Mesenchymal stem cell (in vitro differentiated cells and primary cell): ENCODE data around the gene INPP5D.
"Not testable (repeated sequence)": the region's sequence is repeated elsewhere in the genome, so short reads cannot be mapped to it uniquely, and the experiment has no call there.

Source experiments
- DNase-seq: peaks from one replicate; pipeline ENCODE4 v3.0.0-alpha.2; 2013
- H2AFZ ChIP-seq: one replicate; pipeline ENCODE4 v1.6.1; 2013; ENCODE audit warnings: low read depth, mild to moderate bottlenecking, control low read depth, inconsistent platforms, low read length, moderate library complexity
- H2AK5ac ChIP-seq: 2 replicates; pipeline ENCODE4 v1.6.1; 2013; ENCODE audit warnings: low read length, moderate library complexity, mild to moderate bottlenecking, inconsistent platforms; ENCODE audit not compliant: severe bottlenecking
- H2BK120ac ChIP-seq: one replicate; pipeline ENCODE4 v1.6.1; 2013; ENCODE audit warnings: low read depth, mild to moderate bottlenecking, inconsistent platforms, low read length, moderate library complexity
- H2BK12ac ChIP-seq, 2 experiments: one replicate each; pipeline ENCODE4 v1.6.1; 2013; ENCODE audit warnings: inconsistent platforms in 2 of 2, low read length in 2 of 2, mild to moderate bottlenecking in 2 of 2, moderate library complexity in 2 of 2, control low read depth in 1 of 2
- H2BK15ac ChIP-seq: one replicate; pipeline ENCODE4 v1.6.1; 2013; ENCODE audit warnings: mild to moderate bottlenecking, low read depth, inconsistent platforms; ENCODE audit not compliant: poor library complexity, severe bottlenecking
- H2BK5ac ChIP-seq: 2 replicates; pipeline ENCODE4 v1.6.1; 2013; ENCODE audit warnings: low read depth, mild to moderate bottlenecking, low read length, control low read depth, inconsistent platforms; ENCODE audit not compliant: poor library complexity, severe bottlenecking
- H3K14ac ChIP-seq, 2 experiments: one replicate each; pipeline ENCODE4 v1.6.1; 2013; ENCODE audit warnings: inconsistent platforms in 2 of 2, low read length in 2 of 2, control low read depth in 1 of 2, mild to moderate bottlenecking in 1 of 2, moderate library complexity in 1 of 2
- H3K18ac ChIP-seq, 2 experiments: one replicate each; pipeline ENCODE4 v1.6.1; 2013; ENCODE audit warnings: inconsistent platforms in 2 of 2, low read length in 2 of 2, control low read depth in 1 of 2, low read depth in 1 of 2, mild to moderate bottlenecking in 1 of 2
- H3K23ac ChIP-seq, 2 experiments: one replicate each; pipeline ENCODE4 v1.6.1; 2013; ENCODE audit warnings: inconsistent platforms in 2 of 2, low read length in 2 of 2, mild to moderate bottlenecking in 2 of 2, moderate library complexity in 2 of 2, control low read depth in 1 of 2
- H3K27ac ChIP-seq: 2 replicates; pipeline ENCODE4 v1.5.1; 2013; ENCODE audit warnings: mild to moderate bottlenecking, moderate library complexity, low read length, control low read depth, inconsistent platforms; ENCODE audit not compliant: poor library complexity, severe bottlenecking
- H3K27me3 ChIP-seq, 2 experiments: 2 replicates each; pipeline versions ENCODE4 v1.6.1 to v1.7.0; 2013; ENCODE audit warnings: low read length in 2 of 2, mild to moderate bottlenecking in 2 of 2, moderate library complexity in 2 of 2, control low read depth in 1 of 2, inconsistent platforms in 1 of 2; ENCODE audit not compliant: control insufficient read depth in 1 of 2, insufficient read depth in 1 of 2
- H3K36me3 ChIP-seq, 2 experiments: 2 replicates each; pipeline versions ENCODE4 v1.6.1 to v1.7.0; 2013; ENCODE audit warnings: low read length in 2 of 2, control low read depth in 1 of 2, inconsistent platforms in 1 of 2, low read depth in 1 of 2, mild to moderate bottlenecking in 1 of 2; ENCODE audit not compliant: insufficient read depth in 2 of 2, control insufficient read depth in 1 of 2
- H3K4ac ChIP-seq, 2 experiments: one replicate each; pipeline ENCODE4 v1.6.1; 2013; ENCODE audit warnings: inconsistent platforms in 2 of 2, low read length in 2 of 2, mild to moderate bottlenecking in 2 of 2, moderate library complexity in 2 of 2, control low read depth in 1 of 2, low read depth in 1 of 2
- H3K4me1 ChIP-seq: 2 replicates; pipeline ENCODE4 v1.6.1; 2013; ENCODE audit warnings: low read depth, low read length, control low read depth; ENCODE audit not compliant: control insufficient read depth, insufficient read depth
- H3K4me2 ChIP-seq: 2 replicates; pipeline ENCODE4 v1.6.1; 2013; ENCODE audit warnings: low read length, mild to moderate bottlenecking, inconsistent platforms; ENCODE audit not compliant: poor library complexity, severe bottlenecking
- H3K4me3 ChIP-seq, 2 experiments: 2 replicates each; pipeline versions ENCODE4 v1.5.1 to v1.7.0; 2013; ENCODE audit warnings: low read length in 2 of 2, mild to moderate bottlenecking in 2 of 2, control low read depth in 1 of 2, low read depth in 1 of 2; ENCODE audit not compliant: insufficient read depth in 1 of 2
- H3K79me1 ChIP-seq: replicated peaks from 2 replicates; pipeline ENCODE4 v1.6.1; 2013; ENCODE audit warnings: mild to moderate bottlenecking, control low read depth, low read length, inconsistent platforms; ENCODE audit not compliant: poor library complexity, severe bottlenecking
- H3K9ac ChIP-seq: 2 replicates; pipeline ENCODE4 v1.7.0; 2013; ENCODE audit warnings: mild to moderate bottlenecking, low read length, moderate library complexity
- H3K9me3 ChIP-seq: 2 replicates; pipeline ENCODE4 v1.7.0; 2013; ENCODE audit warnings: mild to moderate bottlenecking, low read length; ENCODE audit not compliant: control insufficient read depth
- H4K8ac ChIP-seq: one replicate; pipeline ENCODE4 v1.6.1; 2013; ENCODE audit warnings: inconsistent platforms, mild to moderate bottlenecking, low read length, moderate library complexity
- H4K91ac ChIP-seq: one replicate; pipeline ENCODE4 v1.6.1; 2013; ENCODE audit warnings: mild to moderate bottlenecking, low read length, inconsistent platforms
- WGBS: methylation state at CpG from one replicate; pipeline ENCODE4 v1.1.7; 2013; ENCODE audit warnings: mixed read lengths; 5-methylcytosine and 5-hydroxymethylcytosine counted together

Gene INPP5D

DNA sequence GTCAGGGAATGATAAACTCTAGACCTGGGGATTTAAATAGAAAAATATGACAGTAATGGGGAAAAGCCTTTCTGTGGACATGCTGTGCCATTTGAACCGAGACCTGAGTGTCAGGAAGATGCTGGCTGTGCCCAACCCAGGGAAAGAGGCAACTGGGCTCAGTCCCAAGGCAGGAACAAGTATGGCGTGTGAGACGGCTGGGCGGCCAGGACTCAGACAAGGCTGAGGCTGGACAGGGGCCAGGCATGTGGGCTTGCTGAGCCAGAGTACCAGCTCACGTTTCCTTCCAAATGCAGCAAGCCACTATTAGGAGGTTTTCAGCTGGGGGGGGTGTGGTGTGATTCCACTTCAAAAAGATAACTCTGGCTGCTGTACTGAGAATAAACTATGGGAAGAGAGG is 92.4 kb downstream of the INPP5D start:
- Histone ChIP-seq H3K9me3 (peaks cover 7% of the 10 kb centered on the region), H3K14ac (no peak overlapping the region), H4K91ac (no peak overlapping the region), H3K27ac (no peak overlapping the region), H2AFZ (no peak overlapping the region), H3K36me3 (no peaks in the 10 kb centered on the region), H2BK15ac (no peak overlapping the region), H2AK5ac (no peak overlapping the region), H3K4me1 (no peaks in the 10 kb centered on the region), H3K4me3 (no peak overlapping the region), H3K27me3 (peaks cover 25 to 37% of the 10 kb centered on the region in 2 experiments), H4K8ac (no peak overlapping the region), H2BK120ac (no peak overlapping the region), H3K18ac (no peak overlapping the region), H3K4me2 (no peak overlapping the region), H2BK12ac (no peak overlapping the region), H3K4ac (no peak overlapping the region), H2BK5ac (no peak overlapping the region), H3K79me1 (no peaks in the 10 kb centered on the region), H3K23ac (no peak overlapping the region), H3K9ac (no peak overlapping the region)
- DNase-seq = no peak
- 82% methylated on average over 5 of the region's 5 CpGs for WGBS

DNA sequence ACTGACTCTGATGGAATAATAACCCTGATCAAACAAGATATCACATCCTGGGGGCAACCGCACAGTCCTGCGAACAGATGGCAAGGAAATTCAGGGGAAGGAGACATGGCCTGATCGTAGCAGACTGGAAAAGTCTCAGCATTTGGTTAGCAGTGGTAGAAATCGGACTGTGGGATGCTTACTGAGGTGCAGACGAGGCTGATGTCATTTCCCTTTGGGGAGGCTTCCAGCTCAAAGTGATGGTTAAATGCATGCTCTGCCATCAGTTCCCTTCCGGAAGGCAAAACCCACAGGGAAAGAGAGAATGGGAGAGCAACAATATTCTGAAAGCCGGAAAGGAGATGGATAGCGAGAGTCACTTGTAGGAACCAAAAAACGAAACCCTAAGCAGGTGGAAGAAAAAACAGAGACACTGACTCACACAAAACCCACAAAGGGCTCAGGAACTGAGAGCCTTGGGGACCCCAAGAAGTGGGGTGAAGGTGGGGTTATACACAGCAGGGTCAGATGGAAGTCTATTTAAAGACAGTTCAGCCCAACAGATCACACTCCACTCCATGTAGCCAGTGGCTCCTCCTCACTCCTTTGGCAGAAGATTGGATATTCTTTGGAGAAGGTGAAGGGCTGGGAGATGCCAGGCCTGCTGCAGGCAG is 93.1 kb downstream of the INPP5D start:
- H2BK15ac ChIP-seq = no peak overlapping the region
- no peak overlapping the region for H2BK120ac ChIP-seq
- H2AFZ ChIP-seq = no peak overlapping the region
- H3K4me3 ChIP-seq = no peak overlapping the region
- no peak overlapping the region for H2BK5ac ChIP-seq
- no peaks in the 10 kb centered on the region for H3K79me1 ChIP-seq
- no peak overlapping the region for H4K91ac ChIP-seq
- peaks cover 7% of the 10 kb centered on the region for H3K9me3 ChIP-seq
- H3K9ac ChIP-seq = no peak overlapping the region
- H3K23ac ChIP-seq = no peak overlapping the region
- no peak overlapping the region for H3K18ac ChIP-seq
- H2BK12ac ChIP-seq = no peak overlapping the region
- no peak for DNase-seq
- H3K4me2 ChIP-seq = no peak overlapping the region
- H3K14ac ChIP-seq = no peak overlapping the region
- no peak overlapping the region for H3K4ac ChIP-seq
- H3K36me3 ChIP-seq = no peaks in the 10 kb centered on the region
- H4K8ac ChIP-seq = no peak overlapping the region
- H3K4me1 ChIP-seq = no peaks in the 10 kb centered on the region
- no peak overlapping the region for H2AK5ac ChIP-seq
- peaks cover 25 to 35% of the 10 kb centered on the region in 2 experiments for H3K27me3 ChIP-seq
- H3K27ac ChIP-seq = no peak overlapping the region
- 85% methylated on average over 9 of the region's 9 CpGs for WGBS

DNA sequence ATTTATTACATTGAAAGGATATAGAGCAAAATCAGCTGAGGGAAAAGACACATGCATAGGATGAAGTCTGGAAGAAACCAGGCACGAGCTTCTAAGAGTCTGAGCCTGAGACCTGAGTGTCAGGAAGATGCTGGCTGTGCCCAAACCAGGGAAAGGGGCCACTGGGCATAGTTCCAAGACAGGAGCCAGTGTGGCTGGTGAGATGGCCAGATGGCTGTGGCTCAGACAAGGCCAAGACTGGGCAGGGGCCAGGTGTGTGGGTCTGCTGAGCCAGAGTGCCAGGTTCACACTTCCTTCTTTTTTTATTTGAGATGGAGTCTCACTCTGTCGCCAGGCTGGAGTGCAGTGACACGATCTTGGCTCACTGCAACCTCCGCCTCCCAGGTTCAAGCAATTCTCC is 95.9 kb downstream of the INPP5D start:
- Histone ChIP-seq H3K18ac (no peak overlapping the region), H3K4me2 (no peak overlapping the region), H3K4ac (no peak overlapping the region), H2AK5ac (no peak overlapping the region), H2BK5ac (no peak overlapping the region), H2BK15ac (no peak overlapping the region), H3K4me1 (no peaks in the 10 kb centered on the region), H3K79me1 (no peaks in the 10 kb centered on the region), H3K9me3 (peaks cover 3% of the 10 kb centered on the region), H3K9ac (no peak overlapping the region), H2BK120ac (no peak overlapping the region), H3K36me3 (peaks cover 0 to 3% of the 10 kb centered on the region in 2 experiments), H2BK12ac (no peak overlapping the region), H3K23ac (no peak overlapping the region), H3K14ac (peak overlapping the region in 1 of 2 experiments; percentile 15), H3K27me3 (peaks cover 20 to 30% of the 10 kb centered on the region in 2 experiments), H3K4me3 (no peak overlapping the region), H3K27ac (no peak overlapping the region), H2AFZ (no peak overlapping the region), H4K8ac (no peak overlapping the region), H4K91ac (no peak overlapping the region)
- 84% methylated on average over 4 of the region's 4 CpGs for WGBS
- no peak for DNase-seq

DNA sequence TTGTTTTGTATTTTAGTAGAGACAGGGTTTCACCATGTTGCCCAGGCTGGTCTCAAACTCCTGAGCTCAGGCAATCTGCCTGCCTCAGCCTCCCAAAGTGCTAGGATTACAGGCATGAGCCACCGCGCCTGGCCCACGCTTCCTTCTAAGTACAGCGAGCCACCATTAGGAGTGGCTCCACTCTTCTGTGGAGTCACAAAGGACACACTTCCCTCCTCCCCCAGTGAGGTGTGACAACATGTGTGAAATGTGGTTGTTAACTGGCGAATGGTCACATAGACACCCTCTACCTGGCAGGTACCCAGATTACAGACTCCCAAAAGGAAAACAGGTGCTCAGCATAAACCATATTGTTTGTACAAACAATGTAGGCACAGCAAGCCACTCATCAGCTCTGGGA is 96.3 kb downstream of the INPP5D start:
- not testable (repeated sequence) for H2BK12ac ChIP-seq, H2BK15ac ChIP-seq, H3K4me1 ChIP-seq, H3K18ac ChIP-seq, H3K36me3 ChIP-seq, DNase-seq, H3K4ac ChIP-seq, H3K27ac ChIP-seq, H3K9ac ChIP-seq, H2BK120ac ChIP-seq, H2AK5ac ChIP-seq, H2AFZ ChIP-seq, H2BK5ac ChIP-seq, H3K4me3 ChIP-seq, H3K4me2 ChIP-seq, H4K8ac ChIP-seq, H3K79me1 ChIP-seq, H3K14ac ChIP-seq, H3K9me3 ChIP-seq, H3K23ac ChIP-seq, H4K91ac ChIP-seq
- peaks cover 15 to 28% of the 10 kb centered on the region in 2 experiments for H3K27me3 ChIP-seq
- 91% methylated on average over 1 of the region's 5 CpGs for WGBS
